GM12801 (cell line): ENCODE data around the gene ZBTB20.

Experiments
- TF ChIP-seq, protein P1 (sequence below): IDR thresholded peaks from one replicate; pipeline ENCODE4 v1.5.1; 2011; ENCODE audit warnings: control low read depth; ENCODE audit not compliant: insufficient read length; ENCODE audit errors: extremely low read depth

ZBTB20 gene

DNA sequence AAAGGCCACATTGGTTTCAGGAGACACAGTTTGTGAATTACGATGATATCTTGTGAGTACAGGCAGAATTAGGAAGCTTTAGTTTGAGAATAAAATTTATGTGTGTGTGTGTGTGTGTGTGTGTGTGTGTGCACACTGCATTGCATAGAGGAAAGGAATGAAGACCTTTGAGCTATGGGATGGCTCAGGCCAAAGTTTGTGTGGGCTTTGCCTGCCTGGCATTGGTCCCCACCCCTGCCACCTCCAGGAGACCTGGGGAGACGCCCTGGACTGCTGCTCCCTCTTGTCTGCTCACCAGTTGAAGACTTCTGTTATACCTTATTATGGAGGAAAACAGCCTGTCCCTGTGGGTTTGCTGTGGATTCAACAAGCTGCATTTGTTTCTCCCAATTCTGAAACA is 816.1 kb downstream of the ZBTB20 start:
- TF ChIP-seq, protein P1, sequence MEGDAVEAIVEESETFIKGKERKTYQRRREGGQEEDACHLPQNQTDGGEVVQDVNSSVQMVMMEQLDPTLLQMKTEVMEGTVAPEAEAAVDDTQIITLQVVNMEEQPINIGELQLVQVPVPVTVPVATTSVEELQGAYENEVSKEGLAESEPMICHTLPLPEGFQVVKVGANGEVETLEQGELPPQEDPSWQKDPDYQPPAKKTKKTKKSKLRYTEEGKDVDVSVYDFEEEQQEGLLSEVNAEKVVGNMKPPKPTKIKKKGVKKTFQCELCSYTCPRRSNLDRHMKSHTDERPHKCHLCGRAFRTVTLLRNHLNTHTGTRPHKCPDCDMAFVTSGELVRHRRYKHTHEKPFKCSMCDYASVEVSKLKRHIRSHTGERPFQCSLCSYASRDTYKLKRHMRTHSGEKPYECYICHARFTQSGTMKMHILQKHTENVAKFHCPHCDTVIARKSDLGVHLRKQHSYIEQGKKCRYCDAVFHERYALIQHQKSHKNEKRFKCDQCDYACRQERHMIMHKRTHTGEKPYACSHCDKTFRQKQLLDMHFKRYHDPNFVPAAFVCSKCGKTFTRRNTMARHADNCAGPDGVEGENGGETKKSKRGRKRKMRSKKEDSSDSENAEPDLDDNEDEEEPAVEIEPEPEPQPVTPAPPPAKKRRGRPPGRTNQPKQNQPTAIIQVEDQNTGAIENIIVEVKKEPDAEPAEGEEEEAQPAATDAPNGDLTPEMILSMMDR, result no peak

- TF ChIP-seq, protein P1, result no peak
These were observed 817.3 kb downstream of the ZBTB20 start for GRCh38 chr3:114329823-114330222.

- TF ChIP-seq, protein P1, result no peak
These were observed 818.7 kb downstream of the ZBTB20 start for GRCh38 chr3:114328345-114328744.

- TF ChIP-seq, protein P1, result no peak
These were observed 819.4 kb downstream of the ZBTB20 start for GRCh38 chr3:114327665-114328064.

- TF ChIP-seq, protein P1, result no peak
These were observed 823.4 kb downstream of the ZBTB20 start for GRCh38 chr3:114323546-114324254.

- TF ChIP-seq, protein P1, result no peak
These were observed 826.8 kb downstream of the ZBTB20 start for GRCh38 chr3:114320246-114320645.

GRCh38 chr3:114319453-114319852 is 827.6 kb downstream of the ZBTB20 start:
- TF ChIP-seq, protein P1, result no peak
